NCI-H1930 (cell line): Measurements from ENCODE around the gene FILIP1L.

ENCODE experiments used
- DNase-seq, 2 experiments: peaks; one replicate each; lab custom pipeline; 2025; lab: John Stamatoyannopoulos, UW

FILIP1L gene

GRCh38 chr3:99789011-99789721 is 325.1 kb downstream of the FILIP1L start:
- peak in 1 of 2 experiments; percentile 8 for DNase-seq
